Keratinocyte (primary cell): ENCODE measurements around the gene RIF1.

Experiments used
- EZH2 ChIP-seq: IDR thresholded peaks from one replicate; pipeline ENCODE4 v1.6.1; 2012; ENCODE audit warnings: inconsistent platforms, mild to moderate bottlenecking, low read length, moderate library complexity
- TF ChIP-seq, protein P1 (sequence below), 3 experiments: IDR thresholded peaks in 1 of 3; conservative IDR thresholded peaks in 1 of 3; optimal IDR thresholded peaks in 1 of 3; 2 replicates in 2 of 3; 3 replicates in 1 of 3; pipeline versions ENCODE3 to v1.5.1; 2011; ENCODE audit warnings: low read length in 3 of 3, mild to moderate bottlenecking in 3 of 3, moderate library complexity in 2 of 3, control low read depth in 1 of 3, inconsistent platforms in 1 of 3; ENCODE audit not compliant: insufficient read depth in 2 of 3; ENCODE audit errors: extremely low read depth in 1 of 3

DNA sequence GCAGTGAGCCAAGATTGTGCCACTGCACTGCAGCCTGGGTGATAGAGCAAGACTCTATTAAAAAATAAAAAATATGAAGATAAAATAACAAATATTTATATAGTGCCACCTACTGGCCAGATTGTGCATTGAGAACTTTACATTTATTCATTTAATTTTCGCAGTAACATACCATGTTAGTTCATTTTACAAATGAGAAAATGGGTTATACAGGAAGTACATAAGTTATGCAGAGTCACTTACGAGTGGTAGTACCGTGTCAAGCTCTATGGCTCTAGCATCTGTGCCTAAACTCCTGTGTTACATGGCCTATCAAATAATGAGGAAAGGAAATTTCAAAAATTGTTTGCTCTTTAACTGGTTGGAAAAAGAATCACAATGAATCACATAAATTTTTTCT is 27.9 kb downstream of the RIF1 start:
- TF ChIP-seq, protein P1, sequence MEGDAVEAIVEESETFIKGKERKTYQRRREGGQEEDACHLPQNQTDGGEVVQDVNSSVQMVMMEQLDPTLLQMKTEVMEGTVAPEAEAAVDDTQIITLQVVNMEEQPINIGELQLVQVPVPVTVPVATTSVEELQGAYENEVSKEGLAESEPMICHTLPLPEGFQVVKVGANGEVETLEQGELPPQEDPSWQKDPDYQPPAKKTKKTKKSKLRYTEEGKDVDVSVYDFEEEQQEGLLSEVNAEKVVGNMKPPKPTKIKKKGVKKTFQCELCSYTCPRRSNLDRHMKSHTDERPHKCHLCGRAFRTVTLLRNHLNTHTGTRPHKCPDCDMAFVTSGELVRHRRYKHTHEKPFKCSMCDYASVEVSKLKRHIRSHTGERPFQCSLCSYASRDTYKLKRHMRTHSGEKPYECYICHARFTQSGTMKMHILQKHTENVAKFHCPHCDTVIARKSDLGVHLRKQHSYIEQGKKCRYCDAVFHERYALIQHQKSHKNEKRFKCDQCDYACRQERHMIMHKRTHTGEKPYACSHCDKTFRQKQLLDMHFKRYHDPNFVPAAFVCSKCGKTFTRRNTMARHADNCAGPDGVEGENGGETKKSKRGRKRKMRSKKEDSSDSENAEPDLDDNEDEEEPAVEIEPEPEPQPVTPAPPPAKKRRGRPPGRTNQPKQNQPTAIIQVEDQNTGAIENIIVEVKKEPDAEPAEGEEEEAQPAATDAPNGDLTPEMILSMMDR (optimal IDR thresholded peaks at IDR 0.05 in 1 of 3, IDR thresholded peaks at IDR 0.05 in 1 of 3, conservative IDR thresholded peaks at IDR 0.05 in 1 of 3; ENCODE audit: extremely low read depth in 1 of 3, insufficient read depth in 2 of 3, low read length in 3 of 3) = peak in 1 of 3 experiments; percentile 33
- no peak for TF ChIP-seq EZH2
